ENCODE data around the gene LTBP2.

LTBP2 gene

DNA sequence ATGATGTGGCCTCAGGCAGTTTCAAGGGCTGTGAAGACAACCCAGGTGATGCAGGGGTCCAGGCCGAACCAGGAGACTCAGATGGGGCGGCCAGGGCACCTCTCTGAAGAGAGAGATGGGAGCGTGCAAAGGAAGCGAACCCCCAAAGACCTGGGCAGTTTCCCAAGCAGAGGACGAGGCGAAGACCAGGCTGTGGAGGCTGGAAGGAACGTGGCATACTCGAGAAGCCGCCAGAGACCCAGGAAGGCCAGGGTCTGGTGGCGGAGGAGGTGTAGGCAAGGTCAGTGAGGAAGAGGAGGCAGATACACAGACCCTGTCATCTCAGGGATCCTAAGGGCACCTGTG is 24.7 kb downstream of the LTBP2 start:
- FAIRE-seq: no peak

DNA sequence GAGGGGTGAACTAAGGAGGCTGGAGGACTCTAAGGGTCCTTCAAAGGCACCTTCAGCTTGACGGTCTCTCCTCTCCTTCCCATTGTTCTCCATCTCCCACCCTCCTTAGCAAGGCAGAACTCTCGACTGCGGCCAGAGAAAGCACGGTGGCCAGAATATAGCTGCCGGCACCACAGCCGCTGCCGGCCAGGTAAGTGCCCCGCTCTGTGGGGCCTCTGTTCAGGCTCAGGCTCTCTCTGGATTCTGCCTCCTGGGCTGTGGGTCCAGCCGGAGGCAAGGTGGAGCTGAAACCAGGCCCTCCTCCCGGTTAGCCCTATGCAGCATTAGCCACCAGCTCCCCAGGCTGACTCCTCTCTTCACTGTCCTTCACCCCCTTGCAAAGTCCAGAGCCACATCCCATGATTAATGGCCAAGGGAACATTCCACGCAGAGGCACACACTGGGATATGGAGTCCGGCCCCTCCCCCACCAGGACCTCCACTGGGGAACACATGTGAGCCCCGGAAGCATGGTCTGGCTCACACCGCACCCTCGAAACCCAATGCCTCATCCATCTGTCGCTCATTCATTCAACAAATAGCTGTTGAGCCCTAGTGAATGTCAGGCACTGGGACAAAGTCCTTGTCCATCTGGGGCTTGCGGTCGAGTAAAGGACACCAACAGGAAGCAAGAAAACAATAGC is 25.2 kb downstream of the LTBP2 start:
- FAIRE-seq: no peak

DNA sequence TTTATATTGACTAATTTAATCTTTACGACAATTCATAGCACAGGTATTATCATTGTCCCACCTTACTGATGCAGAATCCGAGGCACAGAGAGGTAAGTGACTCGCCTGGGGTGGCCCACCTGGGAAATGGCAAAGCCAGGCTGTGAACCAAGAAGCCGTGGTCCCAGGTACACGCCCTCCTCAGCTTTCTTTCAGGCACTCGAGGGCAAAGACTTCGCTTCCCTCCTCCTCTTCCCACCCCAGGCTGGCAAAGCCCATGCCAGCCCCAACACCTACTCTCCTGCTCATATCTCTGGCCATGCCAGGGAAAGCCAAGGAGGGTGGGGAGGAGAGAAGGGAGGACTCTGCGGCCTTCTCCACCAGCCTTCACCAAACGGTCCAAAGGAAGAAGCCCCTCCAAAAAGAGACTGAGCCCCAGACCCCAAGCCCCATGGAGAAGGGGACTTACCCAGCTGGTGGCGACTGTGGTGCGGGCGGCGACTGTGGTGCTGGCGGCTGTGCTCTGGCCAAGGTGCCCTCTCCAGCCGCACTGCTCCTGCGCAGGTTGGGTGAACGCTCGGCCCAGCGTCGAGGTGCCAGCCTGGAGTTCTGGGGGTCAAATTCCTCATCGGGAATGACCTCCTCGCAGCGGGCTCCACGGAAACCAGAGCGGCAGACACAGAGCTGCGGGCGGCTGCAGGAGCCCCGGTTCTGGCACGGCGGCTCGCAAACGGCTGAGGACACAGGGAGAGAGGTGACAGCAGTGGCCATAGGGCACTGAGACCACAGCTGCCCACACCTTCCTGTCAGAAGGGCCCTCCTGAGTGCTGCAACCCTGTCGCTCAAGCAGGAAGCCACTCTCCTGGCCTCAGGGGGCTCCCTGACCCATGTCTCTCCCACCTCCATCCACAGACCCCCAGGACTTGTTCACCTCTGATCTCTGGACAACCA is 26.4 kb downstream of the LTBP2 start:
- FAIRE-seq: no peak

DNA sequence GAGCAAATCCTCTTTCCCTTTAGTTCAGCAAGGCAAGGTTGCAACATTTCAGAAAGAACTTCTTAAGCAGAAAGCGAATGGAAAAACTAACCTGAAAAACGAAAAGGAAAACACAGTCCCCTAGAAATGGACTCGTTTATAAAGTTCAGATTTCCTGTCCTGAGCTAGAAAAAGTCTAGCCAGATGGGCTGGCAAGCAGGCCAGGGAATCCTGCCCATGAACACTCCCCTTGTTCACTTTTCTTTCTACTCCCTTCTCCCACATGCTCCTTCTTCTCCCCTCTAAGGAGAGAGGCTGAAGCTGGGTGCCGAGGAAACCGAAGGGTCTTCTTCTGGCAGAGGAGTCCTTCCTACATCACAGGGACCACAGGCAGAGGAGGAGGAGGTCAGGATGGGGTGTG is 27.1 kb downstream of the LTBP2 start:
- FAIRE-seq: no peak

- FAIRE-seq: no peak
These were observed 28.2 kb downstream of the LTBP2 start for GRCh38 chr14:74583689-74584434.

DNA sequence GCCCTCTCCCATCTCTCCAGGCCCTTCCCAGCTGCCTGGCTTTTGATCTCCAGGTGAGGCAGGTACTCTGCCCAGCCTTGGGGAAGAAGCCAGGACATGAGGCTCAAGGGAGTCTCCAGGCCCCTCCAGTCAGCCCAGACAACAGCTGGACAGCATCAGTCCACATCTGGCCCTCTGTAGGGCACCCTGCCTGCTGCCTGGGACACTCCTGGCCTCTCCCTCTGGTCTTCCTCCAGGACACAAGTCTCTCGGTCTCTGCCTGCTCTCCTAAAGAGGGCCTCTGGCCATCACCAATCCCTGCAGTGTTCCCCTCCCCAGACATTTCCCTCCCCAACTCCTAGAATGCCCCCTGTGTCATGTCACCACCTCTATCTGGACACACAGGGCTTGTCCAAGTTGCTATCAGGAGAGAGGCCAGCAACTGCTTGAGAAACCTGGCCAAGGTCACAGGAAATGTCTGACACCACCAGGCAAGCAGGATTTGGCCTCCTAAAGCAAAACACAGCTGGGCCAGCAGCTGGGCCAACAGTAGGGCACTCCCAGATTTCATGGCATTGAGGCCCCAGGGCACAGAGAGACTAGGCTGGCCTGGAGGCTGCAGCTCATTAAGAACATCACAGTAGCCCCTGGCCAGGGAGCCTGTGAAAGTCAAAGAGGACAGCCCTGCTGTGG is 29.0 kb downstream of the LTBP2 start:
- no peak for FAIRE-seq

DNA sequence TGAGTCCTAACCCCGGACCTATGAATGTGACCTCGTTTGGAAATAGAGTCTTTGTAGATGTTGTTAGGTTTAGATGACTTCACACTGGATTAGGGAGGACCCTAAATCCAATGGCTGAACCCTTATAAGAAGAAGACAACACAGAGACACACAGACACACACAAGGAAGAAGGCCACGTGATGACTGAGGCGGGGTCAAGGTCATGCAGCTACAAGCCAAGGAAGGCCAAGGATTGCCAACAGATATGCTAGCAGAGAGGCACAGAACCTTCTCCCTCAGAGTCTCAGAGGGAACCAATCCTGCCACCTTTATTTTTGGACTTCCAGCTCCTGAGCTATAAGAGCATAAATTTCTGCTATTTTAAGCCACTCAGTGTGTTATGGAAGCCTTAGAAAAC is 31.8 kb downstream of the LTBP2 start:
- no peak for FAIRE-seq

DNA sequence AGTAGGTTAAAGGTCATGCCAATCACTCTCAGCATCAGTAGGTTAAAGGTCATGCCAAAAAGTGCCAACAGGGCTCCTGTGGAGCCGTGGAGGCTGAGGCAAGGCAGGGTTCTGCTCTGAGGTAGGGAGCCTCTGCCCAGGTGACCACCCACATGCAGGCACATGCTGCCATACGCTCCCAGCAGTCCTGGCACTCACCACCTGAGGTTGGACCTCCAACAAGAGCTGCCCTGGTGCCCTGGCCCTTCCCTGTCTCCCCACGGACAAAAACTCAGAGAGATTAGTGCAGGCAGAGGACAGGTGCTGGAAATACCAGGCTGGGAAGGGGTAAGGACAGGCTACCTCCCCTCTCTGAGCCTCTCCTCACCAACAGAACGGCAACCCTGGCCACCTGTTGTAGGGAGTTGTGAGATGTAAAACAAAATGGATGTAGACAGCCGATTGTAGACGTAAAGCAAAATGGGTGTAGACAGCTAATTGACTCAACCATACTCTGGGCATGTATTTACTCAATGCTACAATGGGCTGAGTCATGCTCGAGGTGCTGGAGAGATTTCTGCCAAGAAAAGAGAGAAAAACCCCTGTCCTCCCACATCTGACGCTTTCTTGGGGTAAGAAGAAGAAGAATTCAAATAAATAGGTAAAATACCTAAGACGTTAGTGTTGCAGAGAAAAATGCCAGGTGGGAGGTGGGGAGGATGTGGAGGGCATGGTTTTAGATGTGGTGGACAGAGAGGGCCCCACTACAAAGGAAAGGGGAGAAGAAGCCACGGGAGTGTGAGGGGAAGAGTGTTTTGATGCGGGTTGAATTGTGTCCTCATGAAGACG is 32.4 kb downstream of the LTBP2 start:
- FAIRE-seq: no peak

GRCh38 chr14:74578479-74578878 is 33.6 kb downstream of the LTBP2 start:
- FAIRE-seq: no peak

DNA sequence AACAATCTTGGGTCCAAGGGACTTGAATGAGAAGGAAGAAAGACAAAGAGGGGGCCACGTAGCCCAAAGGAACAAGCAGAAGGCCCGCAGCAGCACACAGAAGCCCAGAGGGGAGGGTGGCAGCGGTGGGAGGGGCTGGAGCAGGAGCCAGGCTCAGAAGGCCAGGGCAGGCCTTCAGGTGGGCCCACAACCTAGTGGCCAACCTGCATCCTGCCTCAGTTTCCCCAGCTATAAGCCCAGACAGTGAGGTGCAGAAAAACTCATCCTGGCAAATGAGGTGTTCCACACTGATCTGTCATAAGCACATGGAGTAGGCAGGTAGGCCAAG is 34.1 kb downstream of the LTBP2 start:
- no peak for FAIRE-seq

- no peak for FAIRE-seq
These were observed 34.6 kb downstream of the LTBP2 start for GRCh38 chr14:74577247-74577947.

GRCh38 chr14:74575936-74576335 is 36.1 kb downstream of the LTBP2 start:
- FAIRE-seq: no peak

GRCh38 chr14:74575507-74575906 is 36.5 kb downstream of the LTBP2 start:
- FAIRE-seq: no peak

GRCh38 chr14:74574706-74575105 is 37.3 kb downstream of the LTBP2 start:
- FAIRE-seq: no peak

DNA sequence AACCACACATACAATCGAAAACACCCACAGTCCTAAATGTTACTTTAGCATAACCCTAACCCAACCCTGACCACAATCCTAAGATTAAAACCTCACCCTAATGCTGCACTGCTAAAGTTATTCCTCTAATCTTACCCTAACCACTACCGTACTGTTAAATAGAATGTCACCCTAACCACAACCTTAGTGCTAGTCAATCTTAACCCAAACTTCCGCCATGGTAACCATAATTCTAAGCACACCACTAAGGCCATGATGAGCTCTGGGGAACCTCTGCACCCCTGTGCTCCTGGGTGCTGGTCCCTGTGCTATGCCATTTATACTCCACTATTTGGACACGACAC is 38.0 kb downstream of the LTBP2 start:
- FAIRE-seq: no peak

DNA sequence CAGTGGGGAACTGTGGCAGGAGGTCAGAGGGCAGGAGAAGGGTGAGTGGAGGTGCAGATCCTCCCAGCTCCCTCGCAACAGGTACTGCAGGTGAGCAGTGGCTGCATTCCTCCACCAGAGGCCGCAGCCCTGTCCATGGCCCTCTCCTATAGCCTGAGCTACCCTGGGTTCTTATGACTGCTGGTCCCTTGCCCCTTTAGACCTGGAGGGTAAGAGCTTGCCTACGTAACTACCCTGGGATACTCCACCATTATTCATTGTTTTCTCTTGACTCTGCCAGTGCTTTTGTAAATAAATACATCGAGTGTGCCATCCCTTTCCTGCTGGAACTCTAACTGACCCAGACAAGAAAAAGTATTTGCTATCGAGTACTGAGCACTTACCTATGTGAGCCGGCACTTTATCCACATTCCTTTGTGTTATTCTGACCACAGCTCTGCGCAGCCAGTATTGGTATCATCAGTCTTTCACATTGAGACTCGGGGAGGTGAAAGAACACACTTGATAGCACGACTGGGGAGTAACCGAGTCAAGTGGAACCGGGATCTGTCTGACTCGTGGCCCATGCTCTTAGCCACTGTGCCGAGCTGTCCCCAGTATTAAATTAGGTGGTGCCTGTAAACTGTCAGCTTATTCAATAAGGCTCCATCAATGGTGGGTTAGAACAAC is 38.5 kb downstream of the LTBP2 start:
- no peak for FAIRE-seq

DNA sequence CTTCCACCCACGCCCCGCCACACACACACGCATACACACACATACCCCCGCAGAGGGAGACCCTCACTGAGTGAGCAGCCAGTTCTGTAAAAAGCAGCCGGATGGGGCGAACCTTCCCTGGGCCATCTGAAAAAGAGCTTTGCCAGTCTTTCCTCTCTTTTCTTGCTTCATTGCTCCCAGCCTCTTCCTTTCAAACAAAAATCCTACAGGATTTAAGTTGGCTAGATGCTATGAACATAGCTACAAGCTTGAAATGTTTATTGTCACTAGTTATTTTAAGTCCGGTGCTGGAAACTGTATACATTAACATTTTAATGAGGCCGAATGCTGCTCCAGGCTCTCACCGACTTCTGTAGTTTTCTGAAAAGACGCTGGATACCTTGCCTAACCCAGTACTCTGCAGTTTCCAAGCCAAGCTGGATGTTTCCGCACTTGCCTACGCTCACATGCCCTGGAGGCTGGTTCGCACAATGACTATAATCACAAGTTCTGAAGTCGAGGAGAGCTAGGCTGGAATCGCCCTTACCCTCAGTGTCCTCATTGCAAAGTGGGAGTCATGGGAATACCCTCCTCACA is 39.2 kb downstream of the LTBP2 start:
- FAIRE-seq: no peak

GRCh38 chr14:74571901-74572725 is 39.9 kb downstream of the LTBP2 start:
- no peak for FAIRE-seq

DNA sequence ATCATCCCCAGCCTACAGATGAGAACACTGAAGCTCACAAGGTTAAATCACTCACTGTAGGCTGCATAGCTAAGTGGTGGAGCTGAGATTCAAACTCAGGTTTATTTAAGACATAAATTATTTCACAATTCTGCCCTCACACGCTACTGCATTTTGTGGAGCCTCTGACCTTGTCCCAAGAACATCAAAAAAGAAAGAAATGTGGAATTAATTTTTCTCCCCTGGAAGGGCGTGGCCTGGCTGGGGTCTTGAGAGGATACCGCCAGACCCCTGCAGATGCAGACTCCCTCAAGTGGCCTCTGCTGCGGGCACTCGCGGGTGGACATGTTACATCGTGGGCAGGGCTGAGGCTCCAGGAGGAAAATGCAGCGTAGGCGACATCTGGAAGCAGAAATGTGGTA is 40.6 kb downstream of the LTBP2 start:
- FAIRE-seq: no peak

DNA sequence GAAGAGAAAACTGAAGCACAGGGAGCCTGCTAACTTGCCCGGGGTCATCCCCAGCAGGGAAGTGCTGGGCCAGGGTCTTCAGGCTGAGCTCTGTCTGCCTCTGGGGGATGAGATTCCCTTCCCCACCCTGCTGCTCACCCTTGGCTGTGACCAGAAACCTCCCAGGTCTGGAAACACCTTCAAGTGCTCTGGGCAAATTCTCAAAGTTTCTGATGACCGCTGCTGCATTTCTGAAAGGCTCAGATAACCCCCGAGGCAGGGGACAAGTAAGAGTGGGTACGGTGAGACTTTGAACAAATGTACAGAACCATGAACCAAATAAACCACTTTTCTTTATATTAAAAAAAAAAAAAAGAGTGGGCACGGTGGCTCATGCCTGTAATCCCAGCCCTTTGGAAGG is 41.3 kb downstream of the LTBP2 start:
- FAIRE-seq: no peak
